ENCODE measurements around the gene CCL23.
A peak's percentile ranks its signal among the peaks of the same experiment; 100 is the strongest.

The CCL23 gene

GRCh38 chr17:35973333-35974260 is 44.2 kb downstream of the CCL23 start:
- Mint-ChIP-seq H3K4me1 (peaks cover 17% of the 10 kb centered on the region), H3K36me3 (ENCODE audit: insufficient read depth) (no peaks in the 10 kb centered on the region), H3K9me3 (no peaks in the 10 kb centered on the region), H3K27me3 (no peaks in the 10 kb centered on the region), H3K27ac (ENCODE audit: low read depth) (no peak overlapping the region), H3K4me3 (no peak overlapping the region)
- DNase-seq (ENCODE audit: low spot score in 2 of 2) (no peak), ATAC-seq (replicated peaks; ENCODE audit: extremely low read depth, poor library complexity, severe bottlenecking) (no peak)

GRCh38 chr17:35972945-35973332 is 44.8 kb downstream of the CCL23 start:
- ATAC-seq (replicated peaks; ENCODE audit: extremely low read depth, poor library complexity, severe bottlenecking) (no peak), DNase-seq (ENCODE audit: low spot score in 2 of 2) (no peak)
- Mint-ChIP-seq H3K36me3 (ENCODE audit: insufficient read depth) (no peaks in the 10 kb centered on the region), H3K27ac (ENCODE audit: low read depth) (no peak overlapping the region), H3K4me1 (peaks cover 17% of the 10 kb centered on the region), H3K27me3 (no peaks in the 10 kb centered on the region), H3K4me3 (no peak overlapping the region), H3K9me3 (no peaks in the 10 kb centered on the region)

GRCh38 chr17:35972535-35972934 is 45.2 kb downstream of the CCL23 start:
- H3K9me3 Mint-ChIP-seq: no peaks in the 10 kb centered on the region
- H3K36me3 Mint-ChIP-seq (ENCODE audit: insufficient read depth): no peaks in the 10 kb centered on the region
- H3K27ac Mint-ChIP-seq (ENCODE audit: low read depth): no peak overlapping the region
- H3K4me1 Mint-ChIP-seq: peaks cover 17% of the 10 kb centered on the region
- no peak for ATAC-seq (replicated peaks; ENCODE audit: extremely low read depth, poor library complexity, severe bottlenecking)
- DNase-seq (ENCODE audit: low spot score in 2 of 2): no peak
- H3K27me3 Mint-ChIP-seq: no peaks in the 10 kb centered on the region
- H3K4me3 Mint-ChIP-seq: no peak overlapping the region

GRCh38 chr17:35972066-35972465 is 45.7 kb downstream of the CCL23 start:
- Mint-ChIP-seq H3K4me3 (no peak overlapping the region), H3K4me1 (peaks cover 17% of the 10 kb centered on the region), H3K27ac (ENCODE audit: low read depth) (no peak overlapping the region), H3K9me3 (no peaks in the 10 kb centered on the region), H3K27me3 (no peaks in the 10 kb centered on the region), H3K36me3 (ENCODE audit: insufficient read depth) (no peaks in the 10 kb centered on the region)
- ATAC-seq (replicated peaks; ENCODE audit: extremely low read depth, poor library complexity, severe bottlenecking) (no peak), DNase-seq (ENCODE audit: low spot score in 2 of 2) (no peak)

- Mint-ChIP-seq H3K4me1 (peaks cover 9% of the 10 kb centered on the region), H3K4me3 (no peak overlapping the region), H3K9me3 (no peaks in the 10 kb centered on the region), H3K27me3 (no peaks in the 10 kb centered on the region), H3K36me3 (ENCODE audit: insufficient read depth) (no peaks in the 10 kb centered on the region), H3K27ac (ENCODE audit: low read depth) (no peak overlapping the region)
- ATAC-seq (replicated peaks; ENCODE audit: extremely low read depth, poor library complexity, severe bottlenecking) (peak; percentile 67), DNase-seq (ENCODE audit: low spot score in 2 of 2) (peak; percentile 71 to 74)
Observed at GRCh38 chr17:35969558-35970380, 48.0 kb downstream of the CCL23 start.

- ATAC-seq (replicated peaks; ENCODE audit: extremely low read depth, poor library complexity, severe bottlenecking): no peak
- Mint-ChIP-seq H3K9me3 (no peaks in the 10 kb centered on the region), H3K36me3 (ENCODE audit: insufficient read depth) (no peaks in the 10 kb centered on the region), H3K27ac (ENCODE audit: low read depth) (no peak overlapping the region), H3K4me1 (peaks cover 9% of the 10 kb centered on the region), H3K27me3 (no peaks in the 10 kb centered on the region), H3K4me3 (no peak overlapping the region)
- no peak for DNase-seq (ENCODE audit: low spot score in 2 of 2)
Observed at GRCh38 chr17:35968520-35969054, 49.2 kb downstream of the CCL23 start.

GRCh38 chr17:35965272-35965671 is 52.5 kb downstream of the CCL23 start:
- no peak for ATAC-seq (replicated peaks; ENCODE audit: extremely low read depth, poor library complexity, severe bottlenecking)
- Mint-ChIP-seq H3K36me3 (ENCODE audit: insufficient read depth) (no peaks in the 10 kb centered on the region), H3K27ac (ENCODE audit: low read depth) (no peak overlapping the region)

GRCh38 chr17:35963663-35964062 is 54.1 kb downstream of the CCL23 start:
- Mint-ChIP-seq H3K4me1 (no peaks in the 10 kb centered on the region), H3K9me3 (no peaks in the 10 kb centered on the region), H3K4me3 (no peak overlapping the region), H3K27me3 (no peaks in the 10 kb centered on the region), H3K27ac (ENCODE audit: low read depth) (no peak overlapping the region), H3K36me3 (ENCODE audit: insufficient read depth) (no peaks in the 10 kb centered on the region)
- ATAC-seq (replicated peaks; ENCODE audit: extremely low read depth, poor library complexity, severe bottlenecking): no peak
- DNase-seq (ENCODE audit: low spot score in 2 of 2): no peak

More at GRCh38 chr17:35965272-35965671, 52.5 kb downstream of the CCL23 start:
- Mint-ChIP-seq H3K27me3 (no peaks in the 10 kb centered on the region), H3K4me1 (peaks cover 9% of the 10 kb centered on the region), H3K9me3 (no peaks in the 10 kb centered on the region), H3K4me3 (no peak overlapping the region)
- DNase-seq (ENCODE audit: low spot score in 2 of 2): no peak
